Osteoblast (primary cell): ENCODE measurements around the gene SDHA. TPM values are rescaled to one million over a fixed set of nuclear protein-coding genes. Genes with fewer than 3 reads are reported as not detected.

Experiments
- DNase-seq: peaks from one replicate; pipeline ENCODE4 v3.0.0; 2011; ENCODE audit warnings: low spot score, mixed read lengths; ENCODE audit not compliant: insufficient read length; ENCODE audit errors: missing footprints
- H2AFZ ChIP-seq: 2 replicates; pipeline ENCODE4 v1.6.0; 2011; ENCODE audit warnings: mild to moderate bottlenecking, low read length
- H3K27ac ChIP-seq: 2 replicates; pipeline ENCODE4 v1.5.1; 2011; ENCODE audit warnings: mild to moderate bottlenecking, low read depth, low read length, moderate library complexity
- H3K27me3 ChIP-seq: 2 replicates; pipeline ENCODE4 v1.6.0; 2012; ENCODE audit warnings: mild to moderate bottlenecking, control low read depth, inconsistent platforms, low read length, moderate library complexity; ENCODE audit not compliant: insufficient read depth
- H3K36me3 ChIP-seq: 2 replicates; pipeline ENCODE4 v1.5.1; 2011; ENCODE audit warnings: mild to moderate bottlenecking, low read length, control low read depth, moderate library complexity; ENCODE audit not compliant: insufficient read depth
- H3K4me1 ChIP-seq: 2 replicates; pipeline ENCODE4 v1.5.1; 2011; ENCODE audit warnings: mild to moderate bottlenecking, low read length, control low read depth, moderate library complexity; ENCODE audit not compliant: insufficient read depth
- H3K4me2 ChIP-seq: 2 replicates; pipeline ENCODE4 v1.6.0; 2011; ENCODE audit warnings: mild to moderate bottlenecking, low read length; ENCODE audit not compliant: insufficient read depth
- H3K4me3 ChIP-seq: fragments of 200-600 bp; sonication (generic); 3 replicates; pipeline ENCODE4 v1.5.1; 2012; ENCODE audit warnings: mild to moderate bottlenecking, low read length, inconsistent platforms; ENCODE audit not compliant: insufficient read depth
- H3K79me2 ChIP-seq: 2 replicates; pipeline ENCODE4 v1.6.0; 2012; ENCODE audit warnings: mild to moderate bottlenecking, low read length, control low read depth, inconsistent platforms; ENCODE audit not compliant: insufficient read depth
- H3K9me3 ChIP-seq: 2 replicates; pipeline ENCODE4 v1.5.1; 2011; ENCODE audit warnings: low read depth, low read length, control low read depth
- H4K20me1 ChIP-seq: 2 replicates; pipeline ENCODE4 v1.6.0; 2012; ENCODE audit warnings: mild to moderate bottlenecking, low read length, control low read depth; ENCODE audit not compliant: insufficient read depth
- CTCF ChIP-seq: IDR thresholded peaks from 2 replicates; pipeline ENCODE4 v1.5.1; 2011; ENCODE audit warnings: mild to moderate bottlenecking, low read depth, low read length, moderate library complexity; ENCODE audit errors: extremely low read depth
- total RNA-seq: library from RNA; depleted of rRNA; stranded (reverse); fragments of >200 nt; gene quantifications from 2 replicates; pipeline ENCODE4 v1.2.3, GENCODE V29; 2012

SDHA gene
- total RNA-seq, 1 donor: 83.6 TPM

- peak; percentile 83 for DNase-seq
- Histone ChIP-seq H3K4me1 (peaks cover 3% of the 10 kb centered on the region), H4K20me1 (peaks cover 53% of the 10 kb centered on the region), H3K9me3 (no peaks in the 10 kb centered on the region), H3K4me3 (no peak overlapping the region), H3K79me2 (peaks cover 55% of the 10 kb centered on the region), H3K27me3 (no peaks in the 10 kb centered on the region), H2AFZ (no peak overlapping the region), H3K36me3 (peaks cover 21% of the 10 kb centered on the region), H3K27ac (no peak overlapping the region), H3K4me2 (no peak overlapping the region)
- TF ChIP-seq CTCF: no peak
Observed at GRCh38 chr5:206406-206805, 11.7 kb upstream of the SDHA start.

GRCh38 chr5:206927-207536, 11.1 kb upstream of the SDHA start:
- Histone ChIP-seq H4K20me1 (peaks cover 48% of the 10 kb centered on the region), H3K4me1 (peaks cover 3% of the 10 kb centered on the region), H3K27ac (peak overlapping the region; percentile 41), H3K4me3 (no peak overlapping the region), H2AFZ (no peak overlapping the region), H3K27me3 (no peaks in the 10 kb centered on the region), H3K79me2 (peaks cover 55% of the 10 kb centered on the region), H3K9me3 (no peaks in the 10 kb centered on the region), H3K36me3 (peaks cover 21% of the 10 kb centered on the region), H3K4me2 (no peak overlapping the region)
- TF ChIP-seq CTCF: no peak
- peak; percentile 85 for DNase-seq

GRCh38 chr5:207599-207998, 10.5 kb upstream of the SDHA start:
- peak overlapping the region; percentile 41 for H3K27ac ChIP-seq
- H3K36me3 ChIP-seq: peaks cover 21% of the 10 kb centered on the region
- no peak overlapping the region for H3K4me3 ChIP-seq
- peaks cover 43% of the 10 kb centered on the region for H4K20me1 ChIP-seq
- H3K4me1 ChIP-seq: peaks cover 3% of the 10 kb centered on the region
- H3K9me3 ChIP-seq: no peaks in the 10 kb centered on the region
- no peak overlapping the region for H2AFZ ChIP-seq
- H3K4me2 ChIP-seq: no peak overlapping the region
- peaks cover 55% of the 10 kb centered on the region for H3K79me2 ChIP-seq
- TF ChIP-seq CTCF: no peak
- no peaks in the 10 kb centered on the region for H3K27me3 ChIP-seq
- peak; percentile 90 for DNase-seq

GRCh38 chr5:208449-209114, 9.5 kb upstream of the SDHA start:
- H3K4me3 ChIP-seq: no peak overlapping the region
- peaks cover 39% of the 10 kb centered on the region for H4K20me1 ChIP-seq
- H3K4me2 ChIP-seq: no peak overlapping the region
- peak; percentile 62 for DNase-seq
- peaks cover 3% of the 10 kb centered on the region for H3K4me1 ChIP-seq
- no peaks in the 10 kb centered on the region for H3K27me3 ChIP-seq
- H3K36me3 ChIP-seq: peaks cover 22% of the 10 kb centered on the region
- peaks cover 57% of the 10 kb centered on the region for H3K79me2 ChIP-seq
- H3K9me3 ChIP-seq: no peaks in the 10 kb centered on the region
- H3K27ac ChIP-seq: peak overlapping the region; percentile 3
- TF ChIP-seq CTCF: no peak
- no peak overlapping the region for H2AFZ ChIP-seq
